ENCODE data around the gene LRGUK.

Gene LRGUK

DNA sequence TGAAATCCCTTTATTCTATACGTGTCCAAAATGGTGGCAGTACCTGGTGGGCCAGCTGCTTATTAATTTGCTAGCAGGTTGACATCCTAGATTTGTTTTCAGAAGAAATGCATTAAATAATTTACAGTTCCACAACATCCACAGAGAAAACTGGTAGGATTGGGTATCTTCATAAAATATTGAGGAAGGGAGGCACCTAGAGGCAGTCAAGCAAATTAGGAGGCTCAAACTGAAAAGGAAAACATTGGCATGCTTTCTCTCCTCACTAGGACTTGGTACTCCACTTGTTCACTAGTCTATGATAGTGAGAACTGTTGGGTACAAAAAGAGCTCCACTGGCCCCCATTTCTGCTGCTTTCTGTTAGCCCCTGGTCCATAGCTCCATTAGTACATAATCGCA is 18.3 kb upstream of the LRGUK start:
- FAIRE-seq: no peak
- TF ChIP-seq, protein P1, sequence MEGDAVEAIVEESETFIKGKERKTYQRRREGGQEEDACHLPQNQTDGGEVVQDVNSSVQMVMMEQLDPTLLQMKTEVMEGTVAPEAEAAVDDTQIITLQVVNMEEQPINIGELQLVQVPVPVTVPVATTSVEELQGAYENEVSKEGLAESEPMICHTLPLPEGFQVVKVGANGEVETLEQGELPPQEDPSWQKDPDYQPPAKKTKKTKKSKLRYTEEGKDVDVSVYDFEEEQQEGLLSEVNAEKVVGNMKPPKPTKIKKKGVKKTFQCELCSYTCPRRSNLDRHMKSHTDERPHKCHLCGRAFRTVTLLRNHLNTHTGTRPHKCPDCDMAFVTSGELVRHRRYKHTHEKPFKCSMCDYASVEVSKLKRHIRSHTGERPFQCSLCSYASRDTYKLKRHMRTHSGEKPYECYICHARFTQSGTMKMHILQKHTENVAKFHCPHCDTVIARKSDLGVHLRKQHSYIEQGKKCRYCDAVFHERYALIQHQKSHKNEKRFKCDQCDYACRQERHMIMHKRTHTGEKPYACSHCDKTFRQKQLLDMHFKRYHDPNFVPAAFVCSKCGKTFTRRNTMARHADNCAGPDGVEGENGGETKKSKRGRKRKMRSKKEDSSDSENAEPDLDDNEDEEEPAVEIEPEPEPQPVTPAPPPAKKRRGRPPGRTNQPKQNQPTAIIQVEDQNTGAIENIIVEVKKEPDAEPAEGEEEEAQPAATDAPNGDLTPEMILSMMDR (IDR thresholded peaks at IDR 0.05; ENCODE audit: insufficient read depth, missing control alignments): no peak

DNA sequence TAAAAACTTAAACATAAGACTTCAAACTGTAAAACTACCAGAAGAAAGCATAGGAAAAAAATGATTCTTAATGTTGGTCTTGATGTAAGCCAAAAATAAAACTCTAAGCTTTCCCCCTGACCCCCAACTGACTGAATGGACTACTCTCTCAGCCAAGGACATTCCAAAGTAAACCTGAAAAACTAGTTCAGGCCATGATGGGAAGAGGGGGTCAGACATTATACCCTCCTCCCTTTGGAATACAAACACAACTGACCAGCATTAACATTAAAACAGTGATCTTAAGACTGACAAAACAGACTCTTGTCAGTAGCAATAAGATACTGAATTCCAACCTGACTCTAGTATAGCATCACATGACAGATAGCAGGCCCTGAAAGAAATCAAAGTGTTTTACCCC is 13.5 kb upstream of the LRGUK start:
- TF ChIP-seq, protein P1 (IDR thresholded peaks at IDR 0.05; ENCODE audit: insufficient read depth, missing control alignments): no peak
- FAIRE-seq: no peak
- DNase-seq (ENCODE audit: insufficient read length, low spot score): no peak

More for the DNA sequence above, 18.3 kb upstream of the LRGUK start:
- no peak for DNase-seq (ENCODE audit: insufficient read length, low spot score)

DNA sequence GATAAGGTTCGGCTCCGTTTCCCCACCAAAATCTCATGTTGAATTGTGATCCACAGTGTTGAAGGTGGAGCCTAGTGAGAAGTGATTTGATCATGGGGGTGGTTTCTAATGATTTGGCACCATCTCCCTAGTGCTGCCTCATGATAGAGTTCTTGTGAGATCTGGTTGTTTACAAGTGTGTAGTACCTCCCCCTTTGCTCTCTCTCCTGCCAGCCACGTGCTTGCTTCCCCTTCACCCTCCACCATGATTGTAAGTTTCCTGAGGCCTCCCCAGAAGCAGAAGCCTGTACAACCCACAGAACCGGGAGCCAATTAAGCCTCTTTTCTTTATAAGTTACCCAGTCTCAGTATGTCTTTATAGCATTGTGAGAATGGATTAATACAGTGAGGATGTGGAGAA is 12.1 kb upstream of the LRGUK start:
- TF ChIP-seq, protein P1 (IDR thresholded peaks at IDR 0.05; ENCODE audit: insufficient read depth, missing control alignments): no peak
- DNase-seq (ENCODE audit: insufficient read length, low spot score): no peak
- no peak for FAIRE-seq

DNA sequence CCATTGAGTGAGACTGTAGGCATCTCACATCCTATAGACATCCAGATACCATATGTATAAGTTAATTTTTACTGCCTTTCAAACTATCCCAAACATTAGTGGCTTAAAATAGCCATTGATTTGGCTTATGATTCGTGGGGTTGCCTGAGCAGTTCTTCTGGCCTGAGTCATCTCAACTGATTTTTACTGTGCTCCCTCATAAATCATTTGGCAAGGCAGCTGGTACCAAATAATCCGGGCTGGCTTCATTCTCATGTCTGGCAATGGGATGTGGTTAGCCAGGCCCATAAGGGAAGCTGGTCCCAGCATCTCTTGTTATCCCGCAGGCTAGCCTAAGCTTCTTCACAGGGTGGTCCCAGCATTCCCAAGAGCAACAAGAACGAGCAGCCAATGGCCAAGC is 6.7 kb upstream of the LRGUK start:
- FAIRE-seq (no peak), DNase-seq (ENCODE audit: insufficient read length, low spot score) (no peak)

DNA sequence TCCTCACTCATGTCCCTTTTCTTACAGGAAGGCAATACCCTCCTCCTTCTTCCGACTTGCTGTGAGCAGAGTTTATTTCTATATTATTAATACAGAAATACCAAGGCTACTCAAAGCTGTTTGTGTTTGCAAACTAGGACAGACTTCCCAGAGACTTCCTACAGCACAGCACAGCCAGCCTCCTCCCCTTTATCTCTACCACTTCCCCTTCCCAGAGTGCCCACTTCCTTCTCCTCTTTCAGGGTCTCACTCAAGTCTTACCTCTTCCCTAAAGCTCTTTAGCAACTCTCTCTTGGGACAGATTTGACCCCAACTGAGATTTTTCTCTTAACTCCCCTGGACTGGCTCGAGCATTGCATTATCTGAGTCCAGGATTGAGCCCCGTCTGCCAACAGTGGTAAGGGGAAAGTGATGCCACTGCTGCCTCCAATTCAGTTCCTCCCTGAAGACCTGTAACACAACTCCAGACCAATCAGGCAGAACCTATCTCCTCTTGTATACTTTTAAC is 5.5 kb upstream of the LRGUK start:
- DNase-seq (ENCODE audit: insufficient read length, low spot score) (no peak), FAIRE-seq (no peak)
- TF ChIP-seq, protein P1 (IDR thresholded peaks at IDR 0.05; ENCODE audit: insufficient read depth, missing control alignments): no peak

More for the DNA sequence above, 6.7 kb upstream of the LRGUK start:
- TF ChIP-seq, protein P1 (IDR thresholded peaks at IDR 0.05; ENCODE audit: insufficient read depth, missing control alignments): no peak

DNA sequence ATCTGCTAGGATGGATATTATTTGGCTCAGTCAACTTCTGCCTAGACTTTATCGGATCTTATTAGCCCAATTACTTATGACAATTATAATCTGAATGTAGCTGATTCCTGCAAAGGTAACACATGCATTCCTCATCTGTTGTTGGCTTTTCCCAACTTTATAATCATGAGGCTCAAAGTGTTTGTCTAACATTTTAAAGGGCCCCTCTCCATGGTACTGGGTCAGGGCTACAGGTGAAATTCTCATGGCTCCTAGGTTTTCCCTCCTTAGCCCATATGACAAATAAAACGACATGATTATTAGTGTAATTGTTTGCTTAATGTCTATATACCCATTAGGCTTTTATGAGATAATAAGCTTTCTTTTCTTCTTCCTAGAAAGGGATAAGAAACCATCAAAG is 4.2 kb upstream of the LRGUK start:
- DNase-seq (ENCODE audit: insufficient read length, low spot score) (no peak), FAIRE-seq (no peak)
- TF ChIP-seq, protein P1 (IDR thresholded peaks at IDR 0.05; ENCODE audit: insufficient read depth, missing control alignments): no peak

DNA sequence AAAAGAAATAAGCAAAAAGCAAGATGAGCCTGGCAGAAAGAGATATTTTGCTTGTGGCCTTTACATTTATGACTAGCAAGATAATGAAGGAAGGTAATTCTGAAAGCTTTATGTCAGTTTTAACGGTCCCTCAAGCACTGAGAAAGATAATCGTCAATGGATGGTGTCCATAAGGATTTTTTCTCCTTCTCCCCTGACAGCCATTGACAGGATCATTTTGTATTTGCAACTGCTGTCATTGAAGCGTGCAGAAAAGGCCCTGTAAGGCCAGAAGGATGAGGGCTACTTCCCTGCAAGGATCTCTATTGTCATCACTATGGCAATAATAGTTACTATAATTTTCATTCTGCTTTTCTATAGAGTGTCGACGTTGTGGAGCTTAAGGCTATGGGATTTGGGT is 994 bp upstream of the LRGUK start:
- TF ChIP-seq, protein P1 (IDR thresholded peaks at IDR 0.05; ENCODE audit: insufficient read depth, missing control alignments): no peak
- DNase-seq (ENCODE audit: insufficient read length, low spot score): no peak
- no peak for FAIRE-seq

All from D721Med (cell line).